Mucosa of descending colon (tissue), 3 donors: Measurements from ENCODE around the gene OSBPL6. TPM values are rescaled to one million over a fixed set of nuclear protein-coding genes. Genes with fewer than 3 reads are reported as not detected.
A peak's percentile ranks its signal among the peaks of the same experiment; 100 is the strongest.
"Not testable (repeated sequence)": the region's sequence is repeated elsewhere in the genome, so short reads cannot be mapped to it uniquely, and the experiment has no call there.

ENCODE experiments used
- ATAC-seq: fragments of 200-7000 bp; cut with Tn5 transposase; one replicate; pipeline ENCODE4 v1.9.1; 2020; ENCODE audit warnings: mild to moderate bottlenecking, moderate library complexity
- DNase-seq, 3 donors: peaks; one replicate each; pipeline ENCODE4 v3.0.0-alpha.2; 2020
- H3K36me3 ChIP-seq: fragments of 200-600 bp; one replicate; pipeline ENCODE4 v1.8.0; 2021; ENCODE audit warnings: low read depth, mild to moderate bottlenecking
- H3K4me1 ChIP-seq: fragments of 200-600 bp; one replicate; pipeline ENCODE4 v1.8.0; 2021; ENCODE audit warnings: low read depth, mild to moderate bottlenecking
- H3K4me3 ChIP-seq: fragments of 200-600 bp; one replicate; pipeline ENCODE4 v1.8.0; 2021; ENCODE audit warnings: mild to moderate bottlenecking
- H3K9me3 ChIP-seq: fragments of 200-600 bp; one replicate; pipeline ENCODE4 v1.8.0; 2021; ENCODE audit warnings: mild to moderate bottlenecking
- CTCF ChIP-seq: fragments of 200-600 bp; IDR thresholded peaks from one replicate; pipeline ENCODE4 v1.8.0; 2022; ENCODE audit warnings: antibody characterized with exemption, mild to moderate bottlenecking
- intact Hi-C, 2 donors: fragments of 100-400 bp; cut with DNase I in 1 of 2; cut with micrococcal nuclease in 1 of 2; formaldehyde crosslinking; loops; one replicate each; pipeline versions ENCODE4 v1.11.0 to v1.11.1; 2022; cut with DNase I, micrococcal nuclease
- total RNA-seq, 3 donors: library from RNA; stranded (reverse); fragmentation: NEBNext Ultra II Directional in 2 of 3; extraction: Animal tissue kit (Norgen Biotek cat#: 25700) in 2 of 3; gene quantifications; one replicate each; pipeline versions ENCODE4 v1.2.1 to v1.2.4, GENCODE V29; 2021 to 2023
- donor health status: DM: no; HTN: no; CAD: no; lungs with moderate emphysema.
- donor health status: DM: no; HTN: no; CAD: no.
- donor health status: DM: no; HTN: yes; CAD: no.

The OSBPL6 gene
- total RNA-seq, 3 donors from 2014 or later = 1.3 to 2.7 (median 1.5) TPM

DNA sequence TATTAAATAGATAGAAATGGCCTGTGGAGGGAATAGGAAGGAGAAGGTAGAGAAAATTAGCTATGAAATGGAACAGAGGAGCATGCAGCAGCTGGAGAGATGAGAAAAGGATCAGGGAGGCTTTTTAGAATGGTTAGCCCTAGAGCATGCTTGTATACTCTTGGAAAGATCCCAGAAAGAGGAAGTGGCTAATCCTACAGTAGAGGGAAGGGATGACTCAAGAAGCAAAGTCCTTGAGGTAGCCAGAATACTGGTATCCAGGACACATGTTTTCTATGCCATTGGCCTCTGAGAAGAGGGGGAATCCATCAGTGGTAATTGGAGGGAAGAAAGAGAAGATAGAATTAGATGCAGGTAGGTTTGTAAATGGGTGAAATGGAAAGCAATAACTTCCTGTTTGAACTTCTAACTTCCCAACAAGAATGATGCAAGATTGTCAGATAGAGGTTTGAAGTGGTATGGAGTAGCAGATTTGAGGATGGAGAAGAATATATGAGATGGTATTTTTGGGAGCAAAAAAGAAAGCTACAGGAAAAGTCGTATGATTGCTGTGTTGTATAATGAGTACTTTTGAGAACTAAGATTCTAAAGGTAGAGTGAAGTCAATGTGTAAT is 17.1 kb upstream of the OSBPL6 start:
- Histone ChIP-seq H3K4me1 (no peaks in the 10 kb centered on the region), H3K36me3 (no peaks in the 10 kb centered on the region), H3K9me3 (no peaks in the 10 kb centered on the region), H3K4me3 (no peak overlapping the region)
- ATAC-seq (peak; percentile 41), DNase-seq (no peak)
- no peak for TF ChIP-seq CTCF
- intact Hi-C loops = no loop called here

DNA sequence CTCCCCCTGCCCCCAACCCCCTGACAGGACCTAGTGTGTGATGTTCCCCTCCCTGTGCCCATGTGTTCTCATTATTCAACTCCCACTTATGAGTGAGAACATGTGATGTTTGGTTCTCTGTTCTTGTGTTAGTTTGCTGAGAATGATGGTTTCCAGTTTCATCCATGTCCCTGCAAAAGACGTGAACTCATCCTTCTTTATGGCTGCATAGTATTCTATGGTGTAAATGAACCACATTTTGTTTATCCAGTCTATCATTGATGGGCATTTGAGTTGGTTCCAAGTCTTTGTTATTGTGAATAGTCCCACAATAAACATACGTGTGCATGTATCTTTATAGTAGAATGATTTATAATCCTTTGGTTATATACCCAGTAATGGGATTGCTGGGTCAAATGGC is 13.7 kb upstream of the OSBPL6 start:
- H3K9me3 ChIP-seq, H3K4me1 ChIP-seq, DNase-seq, ATAC-seq, intact Hi-C loops, H3K4me3 ChIP-seq, H3K36me3 ChIP-seq: not testable (repeated sequence)

- Histone ChIP-seq H3K4me3 (no peak overlapping the region), H3K9me3 (no peaks in the 10 kb centered on the region), H3K36me3 (no peaks in the 10 kb centered on the region), H3K4me1 (no peaks in the 10 kb centered on the region)
- TF ChIP-seq CTCF = no peak
- no peak for DNase-seq
- no peak for ATAC-seq
- intact Hi-C loops = no loop called here
Observed at GRCh38 chr2:178187861-178188260, 6.5 kb upstream of the OSBPL6 start.

DNA sequence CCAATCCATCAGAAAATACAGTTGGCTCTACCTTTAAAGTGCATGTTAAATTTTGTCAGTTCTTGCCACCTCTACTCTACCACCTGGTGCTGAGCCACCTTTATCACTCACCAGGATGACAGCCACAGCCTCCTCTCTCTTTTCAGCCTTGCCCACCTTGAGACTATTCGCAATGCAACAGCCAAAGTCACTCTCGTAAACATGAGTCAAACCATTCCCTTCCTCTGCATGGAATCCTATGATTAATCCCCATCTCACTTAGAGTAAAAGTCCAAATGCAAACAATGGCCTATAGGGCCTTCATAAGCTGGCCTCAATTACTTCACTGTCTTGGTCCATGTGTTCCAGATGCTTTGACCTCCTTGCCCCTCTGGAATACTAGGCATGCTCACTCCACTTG is 5.8 kb upstream of the OSBPL6 start:
- Histone ChIP-seq H3K4me3 (no peak overlapping the region), H3K36me3 (no peaks in the 10 kb centered on the region), H3K9me3 (no peaks in the 10 kb centered on the region), H3K4me1 (no peaks in the 10 kb centered on the region)
- ATAC-seq (no peak), DNase-seq (no peak)
- TF ChIP-seq CTCF = no peak
- intact Hi-C loops = no loop called here

- Histone ChIP-seq H3K9me3 (no peaks in the 10 kb centered on the region), H3K36me3 (no peaks in the 10 kb centered on the region), H3K4me1 (peaks cover 6% of the 10 kb centered on the region), H3K4me3 (no peak overlapping the region)
- intact Hi-C loops = no loop called here
- ATAC-seq (no peak), DNase-seq (no peak)
- no peak for TF ChIP-seq CTCF
Observed at GRCh38 chr2:178191004-178191508, 3.3 kb upstream of the OSBPL6 start.

- Histone ChIP-seq H3K36me3 (no peaks in the 10 kb centered on the region), H3K4me1 (peaks cover 6% of the 10 kb centered on the region), H3K9me3 (no peaks in the 10 kb centered on the region), H3K4me3 (no peak overlapping the region)
- DNase-seq (no peak), ATAC-seq (no peak)
- intact Hi-C loops = no loop called here
- TF ChIP-seq CTCF = no peak
Observed at GRCh38 chr2:178191511-178191910, 2.8 kb upstream of the OSBPL6 start.
